Measurements from ENCODE around the gene PARP9.
A peak's percentile ranks its signal among the peaks of the same experiment; 100 is the strongest.

The PARP9 gene

GRCh38 chr3:122530164-122530563 is 33.9 kb downstream of the PARP9 start:
- no peak for DNase-seq (ENCODE audit: low read depth)
- no peak for TF ChIP-seq CTCF (conservative IDR thresholded peaks at IDR 0.05; ENCODE audit: low read length)
- no peak overlapping the region for H3K4me3 ChIP-seq (ENCODE audit: low read length)

GRCh38 chr3:122523317-122523716 is 40.8 kb downstream of the PARP9 start:
- TF ChIP-seq CTCF (conservative IDR thresholded peaks at IDR 0.05; ENCODE audit: low read length): no peak
- no peak for DNase-seq (ENCODE audit: low read depth)
- no peak overlapping the region for H3K4me3 ChIP-seq (ENCODE audit: low read length)

- no peak for DNase-seq (ENCODE audit: low read depth)
- H3K4me3 ChIP-seq (ENCODE audit: low read length): no peak overlapping the region
- TF ChIP-seq CTCF (conservative IDR thresholded peaks at IDR 0.05; ENCODE audit: low read length): no peak
These were observed 43.2 kb downstream of the PARP9 start for GRCh38 chr3:122520861-122521260.

GRCh38 chr3:122519693-122520092 is 44.4 kb downstream of the PARP9 start:
- no peak overlapping the region for H3K4me3 ChIP-seq (ENCODE audit: low read length)
- DNase-seq (ENCODE audit: low read depth): peak; percentile 41
- no peak for TF ChIP-seq CTCF (conservative IDR thresholded peaks at IDR 0.05; ENCODE audit: low read length)

- DNase-seq (ENCODE audit: low read depth): no peak
- no peak overlapping the region for H3K4me3 ChIP-seq (ENCODE audit: low read length)
These were observed 47.2 kb downstream of the PARP9 start for GRCh38 chr3:122516846-122517360.

GRCh38 chr3:122515870-122516269 is 48.2 kb downstream of the PARP9 start:
- no peak for TF ChIP-seq CTCF (conservative IDR thresholded peaks at IDR 0.05; ENCODE audit: low read length)
- no peak for DNase-seq (ENCODE audit: low read depth)
- H3K4me3 ChIP-seq (ENCODE audit: low read length): no peak overlapping the region

More at GRCh38 chr3:122516846-122517360, 47.2 kb downstream of the PARP9 start:
- no peak for TF ChIP-seq CTCF (conservative IDR thresholded peaks at IDR 0.05; ENCODE audit: low read length)

GRCh38 chr3:122515020-122515468 is 49.1 kb downstream of the PARP9 start:
- DNase-seq (ENCODE audit: low read depth): no peak
- no peak for TF ChIP-seq CTCF (conservative IDR thresholded peaks at IDR 0.05; ENCODE audit: low read length)
- peak overlapping the region; percentile 73 for H3K4me3 ChIP-seq (ENCODE audit: low read length)
